Loucy (cell line): ENCODE results near the gene NIF3L1.
A peak's percentile ranks its signal among the peaks of the same experiment; 100 is the strongest.

Source experiments
- CTCF ChIP-seq: fragments of 200-600 bp; sonication (generic); conservative IDR thresholded peaks from 2 replicates; pipeline ENCODE4 v1.5.1; 2014; ENCODE audit warnings: mild to moderate bottlenecking, antibody characterized with exemption, low read length
- EZH2phosphoT487 ChIP-seq: fragments of 200-600 bp; IDR thresholded peaks from 2 replicates; pipeline ENCODE4 v1.6.1; 2018; ENCODE audit warnings: antibody characterized with exemption, mild to moderate bottlenecking, moderate library complexity, borderline replicate concordance

GRCh38 chr2:200901459-200902072, 12.4 kb downstream of the NIF3L1 start:
- TF ChIP-seq CTCF (peak; percentile 93), EZH2phosphoT487 (no peak)
